Fibroblast of mammary gland (primary cell): ENCODE results near the gene MEIOSIN.

ENCODE experiments used
- DNase-seq: peaks from one replicate; pipeline ENCODE4 v3.0.0-alpha.2; 2010; ENCODE audit warnings: low read depth
- H3K4me3 ChIP-seq: 2 replicates; pipeline ENCODE4 v1.5.1; 2011; ENCODE audit warnings: low read depth, mild to moderate bottlenecking, low read length, moderate library complexity; ENCODE audit not compliant: control insufficient read depth
- CTCF ChIP-seq: conservative IDR thresholded peaks from 2 replicates; pipeline ENCODE4 v1.5.1; 2011; ENCODE audit warnings: low read depth, low read length, inconsistent platforms; ENCODE audit not compliant: control insufficient read depth, insufficient read depth

Gene MEIOSIN

GRCh38 chr19:45766869-45767346 lies 33.7 kb downstream of the MEIOSIN start:
- DNase-seq: no peak
- no peak for TF ChIP-seq CTCF
- peak overlapping the region; percentile 73 for H3K4me3 ChIP-seq

GRCh38 chr19:45767410-45767880 lies 34.2 kb downstream of the MEIOSIN start:
- peak; percentile 88 for DNase-seq
- TF ChIP-seq CTCF: no peak
- peak overlapping the region; percentile 73 for H3K4me3 ChIP-seq

GRCh38 chr19:45767881-45768654 lies 34.8 kb downstream of the MEIOSIN start:
- DNase-seq: peak; percentile 67
- H3K4me3 ChIP-seq: peak overlapping the region; percentile 73
- no peak for TF ChIP-seq CTCF

GRCh38 chr19:45768655-45768983 lies 35.4 kb downstream of the MEIOSIN start:
- no peak for TF ChIP-seq CTCF
- peak overlapping the region; percentile 73 for H3K4me3 ChIP-seq
- DNase-seq: peak; percentile 43

GRCh38 chr19:45768984-45769782 lies 35.9 kb downstream of the MEIOSIN start, which contains the start of gene SIX5:
TSS of gene SIX5 (minus strand) at chr19:45769252. CDS start at chr19:45768844, 408 bp downstream.
- H3K4me3 ChIP-seq: peak within 1 kb of the TSS; percentile 73
- DNase-seq: peak; percentile 96
- no peak for TF ChIP-seq CTCF

- TF ChIP-seq CTCF: no peak
- H3K4me3 ChIP-seq: peak overlapping the region; percentile 59
- peak; percentile 44 for DNase-seq
Observed at GRCh38 chr19:45769821-45770191, 36.6 kb downstream of the MEIOSIN start.
